H1 (cell line): Measurements from ENCODE around the gene GCNA. TPM values are rescaled to one million over a fixed set of nuclear protein-coding genes. Genes with fewer than 3 reads are reported as not detected.

Source experiments
- CTCF ChIA-PET: fragments of 300-600 bp; sonication (Branson Sonifier 250); formaldehyde crosslinking; loops from one replicate; lab custom pipeline; 2021; ENCODE audit not compliant: partially characterized antibody; lab: Charles Lee
- POLR2A ChIA-PET: fragments of 300-600 bp; sonication (Branson Sonifier 250); formaldehyde crosslinking; loops from one replicate; lab custom pipeline; 2021; ENCODE audit warnings: inconsistent platforms; ENCODE audit not compliant: partially characterized antibody; lab: Charles Lee
- DNase-seq, 2 experiments: peaks; one replicate each; pipeline versions ENCODE4 v3.0.0 to v3.0.0-alpha.2; 2010 to 2022; ENCODE audit warnings: low spot score in 2 of 2, low read depth in 1 of 2, mixed read lengths in 1 of 2
- FAIRE-seq: peaks from 2 replicates; lab custom pipeline; 2011; peaks lifted over from hg19 to GRCh38; lab: Jason Lieb, UNC
- H2AFZ ChIP-seq: 2 replicates; pipeline ENCODE4 v1.8.1; 2012; ENCODE audit warnings: low read length, inconsistent platforms
- H2AK5ac ChIP-seq: 2 replicates; pipeline ENCODE4 v1.6.1; 2013; ENCODE audit warnings: low read depth, low read length
- H2BK120ac ChIP-seq: replicated peaks from 2 replicates; pipeline ENCODE3; 2013; ENCODE audit warnings: low read depth, low read length, inconsistent platforms
- H2BK12ac ChIP-seq: 2 replicates; pipeline ENCODE4 v1.6.1; 2013; ENCODE audit warnings: low read depth, low read length
- H2BK15ac ChIP-seq: 2 replicates; pipeline ENCODE4 v1.6.1; 2013; ENCODE audit warnings: low read length
- H2BK20ac ChIP-seq: 2 replicates; pipeline ENCODE4 v1.6.1; 2013; ENCODE audit warnings: low read length
- H2BK5ac ChIP-seq: 2 replicates; pipeline ENCODE4 v1.6.1; 2013; ENCODE audit warnings: low read depth, low read length
- H3K14ac ChIP-seq: 2 replicates; pipeline ENCODE4 v1.6.1; 2013; ENCODE audit warnings: inconsistent platforms; ENCODE audit not compliant: insufficient read length
- H3K18ac ChIP-seq: 2 replicates; pipeline ENCODE4 v1.6.1; 2013; ENCODE audit warnings: low read length; ENCODE audit errors: extremely low read depth
- H3K23ac ChIP-seq: 2 replicates; pipeline ENCODE4 v1.6.1; 2013; ENCODE audit warnings: inconsistent platforms; ENCODE audit not compliant: insufficient read length
- H3K23me2 ChIP-seq: 2 replicates; pipeline ENCODE4 v1.6.1; 2013; ENCODE audit warnings: low read depth, low read length
- H3K27ac ChIP-seq: 2 replicates; pipeline ENCODE4 v1.6.1; 2011; ENCODE audit warnings: low read depth, low read length, inconsistent platforms
- H3K27me3 ChIP-seq, 4 experiments: replicated peaks in 1 of 4; 1 replicate in 1 of 4; 2 replicates in 3 of 4; pipeline versions ENCODE4 v1.6.1 to v1.8.1; 2011 to 2013; ENCODE audit warnings: low read length in 3 of 4, mild to moderate bottlenecking in 3 of 4, inconsistent platforms in 2 of 4, mixed read lengths in 2 of 4, moderate library complexity in 1 of 4; ENCODE audit not compliant: control insufficient read depth in 3 of 4, insufficient read depth in 3 of 4; ENCODE audit errors: extremely low read depth in 1 of 4
- H3K36me3 ChIP-seq, 4 experiments: 2 replicates each; pipeline versions ENCODE4 v1.6.1 to v1.8.1; 2011 to 2013; ENCODE audit warnings: mild to moderate bottlenecking in 4 of 4, low read length in 3 of 4, moderate library complexity in 2 of 4, control low read depth in 1 of 4, inconsistent platforms in 1 of 4; ENCODE audit not compliant: insufficient read depth in 4 of 4, control insufficient read depth in 2 of 4
- H3K4ac ChIP-seq: replicated peaks from 2 replicates; pipeline ENCODE3; 2013; ENCODE audit warnings: low read length, low read depth, mixed read lengths, inconsistent platforms; ENCODE audit not compliant: insufficient read length
- H3K4me1 ChIP-seq, 4 experiments: replicated peaks in 1 of 4; 1 replicate in 1 of 4; 2 replicates in 3 of 4; pipeline versions ENCODE4 v1.6.1 to v1.8.1; 2011 to 2013; ENCODE audit warnings: low read length in 3 of 4, inconsistent platforms in 2 of 4, mixed read lengths in 1 of 4; ENCODE audit not compliant: insufficient read depth in 4 of 4, control insufficient read depth in 3 of 4
- H3K4me2 ChIP-seq, 2 experiments: 2 replicates each; pipeline versions ENCODE4 v1.6.1 to v1.8.1; 2011 to 2013; ENCODE audit warnings: low read depth in 2 of 2, low read length in 2 of 2, control low read depth in 1 of 2, inconsistent platforms in 1 of 2, mild to moderate bottlenecking in 1 of 2; ENCODE audit not compliant: insufficient read depth in 1 of 2
- H3K4me3 ChIP-seq, 4 experiments: fragments of 200-600, 300-600 bp in 1 of 4; sonication (generic), shearing (Covaris generic), sonication (Bioruptor Twin) in 1 of 4; 2 replicates each; pipeline versions ENCODE4 v1.5.1 to v1.8.1; 2011 to 2016; ENCODE audit warnings: low read length in 4 of 4, low read depth in 3 of 4, control low read depth in 2 of 4, inconsistent platforms in 2 of 4, mild to moderate bottlenecking in 2 of 4, mixed read lengths in 1 of 4, moderate library complexity in 1 of 4; ENCODE audit not compliant: insufficient read depth in 2 of 4; ENCODE audit errors: extremely low read depth in 1 of 4
- H3K56ac ChIP-seq: replicated peaks from 2 replicates; pipeline ENCODE3; 2013; ENCODE audit warnings: low read depth, mild to moderate bottlenecking, mixed read lengths, low read length, inconsistent platforms; ENCODE audit not compliant: insufficient read length
- H3K79me1 ChIP-seq: 2 replicates; pipeline ENCODE4 v1.6.1; 2013; ENCODE audit warnings: low read depth, low read length, control low read depth
- H3K79me2 ChIP-seq, 2 experiments: 2 replicates each; pipeline versions ENCODE4 v1.6.1 to v1.8.1; 2012 to 2013; ENCODE audit warnings: low read length in 2 of 2, mild to moderate bottlenecking in 2 of 2, inconsistent platforms in 1 of 2; ENCODE audit not compliant: insufficient read depth in 2 of 2, control insufficient read depth in 1 of 2
- H3K9ac ChIP-seq, 4 experiments: replicated peaks in 1 of 4; 1 replicate in 1 of 4; 2 replicates in 3 of 4; pipeline versions ENCODE4 v1.6.1 to v1.8.1; 2011 to 2013; ENCODE audit warnings: low read depth in 3 of 4, low read length in 3 of 4, control low read depth in 2 of 4, mild to moderate bottlenecking in 2 of 4, moderate library complexity in 2 of 4, inconsistent platforms in 1 of 4; ENCODE audit errors: extremely low read depth in 1 of 4
- H3K9me3 ChIP-seq, 2 experiments: 2 replicates each; pipeline versions ENCODE4 v1.6.1 to v1.8.1; 2012 to 2013; ENCODE audit warnings: mild to moderate bottlenecking in 2 of 2, moderate library complexity in 2 of 2, control low read depth in 1 of 2, inconsistent platforms in 1 of 2, low read depth in 1 of 2, low read length in 1 of 2, mixed read lengths in 1 of 2; ENCODE audit not compliant: insufficient read depth in 2 of 2
- H4K20me1 ChIP-seq, 2 experiments: replicated peaks in 1 of 2; 2 replicates each; pipeline versions ENCODE3 to v1.8.1; 2011 to 2013; ENCODE audit warnings: inconsistent platforms in 2 of 2, low read length in 2 of 2, mild to moderate bottlenecking in 1 of 2; ENCODE audit not compliant: insufficient read depth in 2 of 2, control insufficient read depth in 1 of 2
- H4K5ac ChIP-seq: 2 replicates; pipeline ENCODE4 v1.6.1; 2013; ENCODE audit warnings: low read length, low read depth, mixed read lengths, inconsistent platforms; ENCODE audit not compliant: insufficient read length
- H4K8ac ChIP-seq: 2 replicates; pipeline ENCODE4 v1.8.0; 2013; ENCODE audit warnings: mild to moderate bottlenecking, moderate library complexity, low read length, inconsistent platforms; ENCODE audit not compliant: insufficient read depth; ENCODE audit errors: extremely low read depth
- H4K91ac ChIP-seq: replicated peaks from 2 replicates; pipeline ENCODE3; 2013; ENCODE audit warnings: low read length, mixed read lengths, inconsistent platforms; ENCODE audit not compliant: insufficient read length
- ATF2 ChIP-seq: IDR thresholded peaks from 2 replicates; pipeline ENCODE4 v1.6.1; 2012; ENCODE audit warnings: low read length, inconsistent platforms
- KDM4A ChIP-seq: IDR thresholded peaks from one replicate; pipeline ENCODE4 v1.7.1; 2012; ENCODE audit warnings: low read depth, mild to moderate bottlenecking, moderate library complexity, low read length, inconsistent platforms; ENCODE audit not compliant: severe bottlenecking
- MAFK ChIP-seq: IDR thresholded peaks from 2 replicates; pipeline ENCODE4 v1.6.1; 2012; ENCODE audit warnings: low read depth, mild to moderate bottlenecking, improper control_type of control experiment, low read length
- NANOG ChIP-seq: IDR thresholded peaks from 2 replicates; pipeline ENCODE4 v1.6.1; 2011; ENCODE audit warnings: low read length, low read depth, mild to moderate bottlenecking, inconsistent platforms; ENCODE audit not compliant: insufficient read depth, poor library complexity, severe bottlenecking
- POLR2A ChIP-seq, 2 experiments: IDR thresholded peaks; 1 replicate in 1 of 2; 2 replicates in 1 of 2; pipeline ENCODE4 v1.6.1; 2011; ENCODE audit warnings: low read depth in 2 of 2, low read length in 2 of 2, mild to moderate bottlenecking in 2 of 2; ENCODE audit errors: control extremely low read depth in 1 of 2
- WGBS, 2 experiments: shearing (Covaris generic) in 1 of 2; methylation state at CpG; one replicate each; pipeline versions ENCODE4 v1.1.6 to v1.1.7; 2013 to 2015; ENCODE audit warnings: low lambda C conversion rate in 2 of 2, mixed read lengths in 2 of 2, inconsistent platforms in 1 of 2, low coverage in 1 of 2, missing lambda C conversion rate in 1 of 2; ENCODE audit not compliant: insufficient replicate concordance in 2 of 2, insufficient coverage in 1 of 2, insufficient read length in 1 of 2; ENCODE audit errors: extremely low coverage in 1 of 2, missing lambda C conversion rate in 1 of 2; 5-methylcytosine and 5-hydroxymethylcytosine counted together
- polyA plus RNA-seq, 7 experiments: library from polyadenylated mRNA; depleted of rRNA in 3 of 7; stranded (reverse) in 5 of 7; unstranded in 2 of 7; fragments of >200 nt in 5 of 7; fragments of 200-250 nt in 2 of 7; gene quantifications; 1 replicate in 5 of 7; 2 replicates in 1 of 7; 4 replicates in 1 of 7; pipeline versions ENCODE4 v1.2.1 to v1.2.3, GENCODE V29; 2011 to 2013; ENCODE audit warnings: missing spikeins in 2 of 7, mixed read lengths in 2 of 7
- total RNA-seq: library from RNA; stranded (reverse); fragmentation: NEBNext Ultra II Directional; extraction: Animal tissue kit (Norgen Biotek cat#: 25700); gene quantifications from 2 replicates; pipeline ENCODE4 v1.2.1, GENCODE V29; 2021

Gene GCNA
- total and polyA plus RNA-seq, 2 of the 8 experiments (the other 6 are each of a cell fraction or from before 2014, with no cell fraction given) = 0.41 to 0.95 TPM

DNA sequence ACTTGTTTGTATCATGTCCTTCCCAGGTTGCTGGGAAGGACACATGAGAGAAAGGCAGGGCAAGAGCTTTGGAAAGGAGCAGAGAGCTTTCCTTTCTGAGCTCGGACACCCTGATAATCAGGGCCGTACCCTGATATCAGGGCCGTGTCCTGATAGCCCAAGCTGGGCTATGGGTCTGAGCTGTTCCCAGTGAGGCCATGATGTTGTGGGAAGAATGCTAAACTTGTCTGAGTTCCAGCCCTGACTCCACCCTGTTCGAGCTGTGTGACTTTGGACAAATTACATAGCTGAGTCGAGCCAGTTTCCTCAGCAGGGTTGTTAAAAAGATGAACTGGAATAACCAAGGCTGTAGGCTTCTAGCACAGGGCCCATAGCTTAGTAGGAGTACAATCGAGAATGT, 43.4 kb downstream of the GCNA start:
- ChIA-PET CTCF (interaction anchor here (0.7 to 2.4 kb wide), 4 partner anchors 12 to 79 kb away, joined by 3 to 17 read pairs (median 6); no protein-coding TSS in a partner anchor), POLR2A (interaction anchor here (1.2 kb wide), 1 partner anchor 255 kb away, joined by 3 read pairs; the partner anchor contains the start of gene TAF1)
- FAIRE-seq (no peak), DNase-seq (no peak)
- no peak overlapping the region for H3K4ac ChIP-seq
- H3K18ac ChIP-seq = no peak overlapping the region
- no peaks in the 10 kb centered on the region for H4K20me1 ChIP-seq
- no peak overlapping the region for H3K27ac ChIP-seq
- H2BK120ac ChIP-seq = no peak overlapping the region
- no peak overlapping the region for H4K8ac ChIP-seq
- H2BK5ac ChIP-seq = no peak overlapping the region
- no peak overlapping the region for H2BK20ac ChIP-seq
- H2AK5ac ChIP-seq = no peak overlapping the region
- H3K36me3 ChIP-seq = no peaks in the 10 kb centered on the region
- H3K79me2 ChIP-seq = no peaks in the 10 kb centered on the region
- H3K14ac ChIP-seq = no peak overlapping the region
- no peaks in the 10 kb centered on the region for H3K27me3 ChIP-seq
- H2BK12ac ChIP-seq = no peak overlapping the region
- H3K4me1 ChIP-seq = peaks cover 0 to 5% (median 0%) of the 10 kb centered on the region in 4 experiments; a peak in 1 of 7 replicates
- no peak overlapping the region for H2BK15ac ChIP-seq
- no peak overlapping the region for H3K4me2 ChIP-seq
- no peaks in the 10 kb centered on the region for H3K23me2 ChIP-seq
- no peak overlapping the region for H3K4me3 ChIP-seq
- H4K91ac ChIP-seq = no peak overlapping the region
- H4K5ac ChIP-seq = no peak overlapping the region
- no peaks in the 10 kb centered on the region for H3K79me1 ChIP-seq
- H2AFZ ChIP-seq = no peak overlapping the region
- H3K23ac ChIP-seq = no peak overlapping the region
- no peak overlapping the region for H3K9ac ChIP-seq
- no peaks in the 10 kb centered on the region for H3K9me3 ChIP-seq
- no peak overlapping the region for H3K56ac ChIP-seq
- 82% methylated on average over 6 of the region's 6 CpGs; no CpG with 5 or more reads in 1 of the 2 experiments for WGBS, 2 experiments
- TF ChIP-seq MAFK = no peak
- TF ChIP-seq KDM4A = no peak
- no peak for TF ChIP-seq POLR2A (IDR thresholded peaks at IDR 0.05; ENCODE audit: control extremely low read depth in 1 of 2, low read depth in 2 of 2, low read length in 2 of 2)
- no peak for TF ChIP-seq ATF2
- no peak for TF ChIP-seq NANOG
